Vagina (tissue), 2 donors: ENCODE data around the gene STX11.
"Not testable (repeated sequence)": the region's sequence is repeated elsewhere in the genome, so short reads cannot be mapped to it uniquely, and the experiment has no call there.

Experiments used
- CTCF ChIP-seq, 3 experiments: fragments of 450-650 bp in 2 of 3; fragments of 200-600 bp in 1 of 3; sonication (generic) in 1 of 3; IDR thresholded peaks; one replicate each; pipeline ENCODE4 v1.5.1; 2017 to 2019; ENCODE audit warnings: antibody characterized with exemption in 3 of 3, mild to moderate bottlenecking in 2 of 3, moderate library complexity in 2 of 3
- POLR2A ChIP-seq, 2 donors: fragments of 450-650 bp; IDR thresholded peaks; one replicate each; pipeline ENCODE4 v1.6.1; 2017; ENCODE audit warnings: antibody characterized with exemption in 2 of 2, mild to moderate bottlenecking in 2 of 2, moderate library complexity in 2 of 2
- POLR2AphosphoS5 ChIP-seq, 2 donors: sonication (generic); formaldehyde crosslinking; IDR thresholded peaks; one replicate each; pipeline ENCODE4 v1.9.0; 2017; ENCODE audit warnings: antibody characterized with exemption in 2 of 2, mild to moderate bottlenecking in 2 of 2, low read depth in 1 of 2; ENCODE audit not compliant: insufficient read depth in 1 of 2

GRCh38 chr6:144184186-144184585 lies 33.9 kb downstream of the STX11 start:
- not testable (repeated sequence) for TF ChIP-seq POLR2A (IDR thresholded peaks at IDR 0.05); CTCF (IDR thresholded peaks at IDR 0.05); POLR2AphosphoS5 (IDR thresholded peaks at IDR 0.05; ENCODE audit: insufficient read depth in 1 of 2, low read depth in 1 of 2)
